T-helper 22 cell (primary cell): Measurements from ENCODE around the gene KRT71.

ENCODE experiments used
- DNase-seq: peaks from one replicate; pipeline ENCODE4 v3.0.0-alpha.2; 2020; ENCODE audit warnings: low read depth

The KRT71 gene

GRCh38 chr12:52539083-52539820, 13.7 kb downstream of the KRT71 start:
- no peak for DNase-seq

GRCh38 chr12:52537101-52537500, 15.8 kb downstream of the KRT71 start:
- DNase-seq: no peak

- DNase-seq: no peak
Measured at GRCh38 chr12:52535574-52535973, 17.4 kb downstream of the KRT71 start.

- no peak for DNase-seq
Measured at GRCh38 chr12:52534482-52534881, 18.5 kb downstream of the KRT71 start.

GRCh38 chr12:52533686-52534470, 19.1 kb downstream of the KRT71 start:
- no peak for DNase-seq

- DNase-seq: no peak
Measured at GRCh38 chr12:52532636-52533035, 20.3 kb downstream of the KRT71 start.

GRCh38 chr12:52531566-52532300, 21.2 kb downstream of the KRT71 start:
- DNase-seq: no peak

GRCh38 chr12:52530905-52531304, 22.0 kb downstream of the KRT71 start:
- no peak for DNase-seq

GRCh38 chr12:52530366-52530765, 22.6 kb downstream of the KRT71 start:
- no peak for DNase-seq

- no peak for DNase-seq
Measured at GRCh38 chr12:52529846-52530245, 23.1 kb downstream of the KRT71 start.

- no peak for DNase-seq
Measured at GRCh38 chr12:52529417-52529816, 23.5 kb downstream of the KRT71 start.

GRCh38 chr12:52528641-52529143, 24.3 kb downstream of the KRT71 start:
- DNase-seq: no peak

GRCh38 chr12:52527121-52527800, 25.7 kb downstream of the KRT71 start:
- DNase-seq: no peak

GRCh38 chr12:52526511-52526951, 26.4 kb downstream of the KRT71 start:
- DNase-seq: no peak

- DNase-seq: no peak
Measured at GRCh38 chr12:52525661-52526499, 27.1 kb downstream of the KRT71 start.

- no peak for DNase-seq
Measured at GRCh38 chr12:52524898-52525591, 27.9 kb downstream of the KRT71 start.

GRCh38 chr12:52524241-52524897, 28.6 kb downstream of the KRT71 start:
- DNase-seq: no peak

- DNase-seq: no peak
Measured at GRCh38 chr12:52523824-52524223, 29.1 kb downstream of the KRT71 start.

GRCh38 chr12:52522346-52523011, 30.5 kb downstream of the KRT71 start:
- DNase-seq: no peak
